IMR-90 (cell line): Measurements from ENCODE around the gene DPPA3. TPM values are rescaled to one million over a fixed set of nuclear protein-coding genes. Genes with fewer than 3 reads are reported as not detected.

Source experiments
- ATAC-seq: fragments of 200-7000 bp; cut with Tn5 transposase; 2 replicates; pipeline ENCODE4 v1.9.1; 2020; ENCODE audit warnings: low read depth, mild to moderate bottlenecking, moderate library complexity
- BruUV-seq: library from RNA; stranded (reverse); fragments of 400-500 nt; replicated peaks from 2 replicates; lab custom pipeline; 2021; lab: Mats Ljungman, UMichigan
- CTCF ChIA-PET: fragments of 300-600 bp; formaldehyde crosslinking; extraction: SDS; loops from one replicate; lab custom pipeline; 2021; ENCODE audit warnings: antibody characterized with exemption; lab: Yijun Ruan, JAX
- POLR2A ChIA-PET: fragments of 300-600 bp; sonication (Branson Sonifier 250); formaldehyde crosslinking; loops from one replicate; lab custom pipeline; 2022; ENCODE audit warnings: antibody characterized with exemption; ENCODE audit not compliant: unreplicated experiment; lab: Charles Lee
- DNase-seq: peaks from one replicate; pipeline ENCODE4 v3.0.0; 2013
- H2AFZ ChIP-seq: replicated peaks from 2 replicates; pipeline ENCODE3; 2013; ENCODE audit warnings: low read length, mild to moderate bottlenecking; ENCODE audit not compliant: poor library complexity
- H2AK5ac ChIP-seq: 2 replicates; pipeline ENCODE4 v1.6.1; 2013; ENCODE audit warnings: low read depth, low read length, inconsistent platforms
- H2AK9ac ChIP-seq: replicated peaks from 2 replicates; pipeline ENCODE3; 2013; ENCODE audit warnings: mild to moderate bottlenecking, low read depth, low read length, moderate library complexity; ENCODE audit not compliant: poor library complexity
- H2BK120ac ChIP-seq: 2 replicates; pipeline ENCODE4 v1.6.1; 2013; ENCODE audit warnings: low read depth, low read length, inconsistent platforms
- H2BK15ac ChIP-seq: 3 replicates; pipeline ENCODE4 v1.6.1; 2013; ENCODE audit warnings: low read depth, low read length, inconsistent platforms
- H2BK20ac ChIP-seq: 2 replicates; pipeline ENCODE4 v1.6.1; 2013; ENCODE audit warnings: low read depth, mild to moderate bottlenecking, inconsistent platforms, low read length, moderate library complexity
- H2BK5ac ChIP-seq: 2 replicates; pipeline ENCODE4 v1.6.1; 2013; ENCODE audit warnings: mild to moderate bottlenecking, low read depth, low read length, inconsistent platforms; ENCODE audit not compliant: poor library complexity, severe bottlenecking
- H3K14ac ChIP-seq: replicated peaks from 2 replicates; pipeline ENCODE4 v1.6.1; 2013; ENCODE audit warnings: low read depth, low read length, inconsistent platforms
- H3K18ac ChIP-seq: 2 replicates; pipeline ENCODE4 v1.6.1; 2013; ENCODE audit warnings: low read depth, low read length, control low read depth
- H3K23ac ChIP-seq: 2 replicates; pipeline ENCODE4 v1.6.1; 2013; ENCODE audit warnings: low read depth, low read length, inconsistent platforms
- H3K27ac ChIP-seq: 2 replicates; pipeline ENCODE4 v1.5.1; 2013; ENCODE audit warnings: mild to moderate bottlenecking, control low read depth, low read length; ENCODE audit not compliant: insufficient read depth
- H3K27me3 ChIP-seq: 2 replicates; pipeline ENCODE4 v1.6.1; 2013; ENCODE audit warnings: low read length; ENCODE audit not compliant: control insufficient read depth, insufficient read depth
- H3K36me3 ChIP-seq: 2 replicates; pipeline ENCODE4 v1.6.1; 2013; ENCODE audit warnings: low read length, mixed read lengths; ENCODE audit not compliant: control insufficient read depth, insufficient read depth
- H3K4ac ChIP-seq: 2 replicates; pipeline ENCODE4 v1.6.1; 2013; ENCODE audit warnings: low read depth, low read length, inconsistent platforms
- H3K4me1 ChIP-seq: 2 replicates; pipeline ENCODE4 v1.6.1; 2013; ENCODE audit warnings: low read length, mixed read lengths; ENCODE audit not compliant: control insufficient read depth, insufficient read depth
- H3K4me2 ChIP-seq: 2 replicates; pipeline ENCODE4 v1.6.1; 2013; ENCODE audit warnings: low read depth, mild to moderate bottlenecking, control low read depth, low read length, moderate library complexity
- H3K4me3 ChIP-seq: 2 replicates; pipeline ENCODE4 v1.5.1; 2013; ENCODE audit warnings: low read depth, mild to moderate bottlenecking, control low read depth, low read length, moderate library complexity; ENCODE audit not compliant: insufficient read depth
- H3K56ac ChIP-seq: 2 replicates; pipeline ENCODE4 v1.6.1; 2013; ENCODE audit warnings: low read length, inconsistent platforms; ENCODE audit not compliant: insufficient read depth; ENCODE audit errors: extremely low read depth
- H3K79me1 ChIP-seq, 2 experiments: 2 replicates each; pipeline ENCODE4 v1.6.1; 2013; ENCODE audit warnings: low read length in 2 of 2, inconsistent platforms in 1 of 2, low read depth in 1 of 2
- H3K9ac ChIP-seq: 2 replicates; pipeline ENCODE4 v1.6.1; 2013; ENCODE audit warnings: low read depth, low read length, control low read depth
- H3K9me1 ChIP-seq: 2 replicates; pipeline ENCODE4 v1.6.1; 2013; ENCODE audit warnings: low read length, inconsistent platforms; ENCODE audit not compliant: insufficient read depth
- H3K9me3 ChIP-seq: 2 replicates; pipeline ENCODE4 v1.6.1; 2013; ENCODE audit warnings: low read length; ENCODE audit not compliant: control insufficient read depth, insufficient read depth
- H4K20me1 ChIP-seq: 2 replicates; pipeline ENCODE4 v1.6.1; 2013; ENCODE audit warnings: low read length, inconsistent platforms; ENCODE audit not compliant: insufficient read depth
- H4K5ac ChIP-seq: 2 replicates; pipeline ENCODE4 v1.6.1; 2013; ENCODE audit warnings: mild to moderate bottlenecking, low read depth, low read length, control low read depth
- H4K8ac ChIP-seq, 2 experiments: 2 replicates each; pipeline ENCODE4 v1.6.1; 2013; ENCODE audit warnings: low read depth in 2 of 2, low read length in 2 of 2, control low read depth in 1 of 2, inconsistent platforms in 1 of 2
- H4K91ac ChIP-seq: 2 replicates; pipeline ENCODE4 v1.6.1; 2013; ENCODE audit warnings: low read depth, low read length, inconsistent platforms; ENCODE audit not compliant: insufficient read depth
- CTCF ChIP-seq: conservative IDR thresholded peaks from 2 replicates; pipeline ENCODE4 v1.5.1; 2012; ENCODE audit warnings: mild to moderate bottlenecking, low read depth, low read length, improper control_type of control experiment
- FOS ChIP-seq: fragments of 150-350 bp; IDR thresholded peaks from 2 replicates; pipeline ENCODE4 v1.6.1; 2016; ENCODE audit warnings: low read depth, low read length
- MAFK ChIP-seq: IDR thresholded peaks from 2 replicates; pipeline ENCODE4 v1.6.1; 2012; ENCODE audit warnings: low read depth, low read length, improper control_type of control experiment
- MXI1 ChIP-seq: IDR thresholded peaks from 2 replicates; pipeline ENCODE4 v1.6.1; 2012; ENCODE audit warnings: low read depth, mild to moderate bottlenecking, low read length, moderate library complexity, borderline replicate concordance
- NFE2L2 ChIP-seq: fragments of 150-350 bp; IDR thresholded peaks from 2 replicates; pipeline ENCODE4 v1.6.1; 2016; ENCODE audit warnings: low read depth, mild to moderate bottlenecking, low read length
- POLR2A ChIP-seq: IDR thresholded peaks from 2 replicates; pipeline ENCODE4 v1.6.1; 2012; ENCODE audit warnings: mild to moderate bottlenecking, low read depth, low read length
- RCOR1 ChIP-seq: IDR thresholded peaks from 2 replicates; pipeline ENCODE4 v1.6.1; 2012; ENCODE audit warnings: mild to moderate bottlenecking, low read length, improper control_type of control experiment; ENCODE audit not compliant: insufficient replicate concordance
- SMC3 ChIP-seq: fragments of 150-350 bp; IDR thresholded peaks from 2 replicates; pipeline ENCODE4 v1.6.1; 2016; ENCODE audit warnings: low read depth, mild to moderate bottlenecking, antibody characterized with exemption, low read length, moderate library complexity
- WGBS, 2 experiments: methylation state at CpG; one replicate each; pipeline versions ENCODE4 v1.1.5 to v1.1.7; 2013; ENCODE audit warnings: missing lambda C conversion rate in 2 of 2; ENCODE audit not compliant: insufficient read length in 1 of 2; ENCODE audit errors: extremely low coverage in 2 of 2; 5-methylcytosine and 5-hydroxymethylcytosine counted together
- dilution Hi-C: fragments of 300-500 bp; cut with HindIII; formaldehyde crosslinking; loops from one replicate; pipeline ENCODE4 v1.14.3; 2018; ENCODE audit warnings: low sequenced_read_pairs; ENCODE audit not compliant: unreplicated experiment
- in situ Hi-C: fragments of 300-500 bp; cut with MboI; formaldehyde crosslinking; loops from 3 replicates; pipeline ENCODE4 v1.14.3; 2019; ENCODE audit warnings: low sequenced_read_pairs, inconsistent platforms, mixed read lengths
- intact Hi-C: fragments of 100-400 bp; cut with micrococcal nuclease; formaldehyde crosslinking; loops from 2 replicates; pipeline ENCODE4 v1.10.0; 2022
- polyA plus RNA-seq, 3 experiments: library from polyadenylated mRNA; depleted of rRNA; stranded (reverse); fragments of >200 nt; gene quantifications; 2 replicates each; pipeline ENCODE4 v1.2.3, GENCODE V29; 2012; ENCODE audit warnings: low replicate concordance in 1 of 3
- total RNA-seq: library from RNA; depleted of rRNA; stranded (reverse); fragments of >200 nt; gene quantifications from 2 replicates; pipeline ENCODE4 v1.2.3, GENCODE V29; 2012

Gene DPPA3
- total and polyA plus RNA-seq, 2 of the 4 experiments (the other 2 are of a cell fraction): not detected

GRCh38 chr12:7666595-7666994 is 44.6 kb upstream of the DPPA3 start:
- H3K9me3 ChIP-seq: no peaks in the 10 kb centered on the region
- H3K18ac ChIP-seq: no peak overlapping the region
- no peak overlapping the region for H2AK9ac ChIP-seq
- H3K4me2 ChIP-seq: no peak overlapping the region
- no peak for DNase-seq
- no peak for TF ChIP-seq CTCF
- no peak for TF ChIP-seq NFE2L2
- TF ChIP-seq MAFK: no peak
- no peak for TF ChIP-seq RCOR1
- TF ChIP-seq SMC3: no peak
- no peak for TF ChIP-seq FOS
- TF ChIP-seq MXI1: no peak
- no peak for TF ChIP-seq POLR2A
- H4K5ac ChIP-seq: no peak overlapping the region
- WGBS, 2 experiments: no CpG with 5 or more reads among the region's 5 CpGs
- H2BK120ac ChIP-seq: no peak overlapping the region
- ATAC-seq: no peak
- no peaks in the 10 kb centered on the region for H3K27me3 ChIP-seq
- no peak overlapping the region for H2BK15ac ChIP-seq
- ChIA-PET CTCF (interaction anchor here (0.6 to 0.9 kb wide), 2 partner anchors 16 to 26 kb away, joined by 3 read pairs; no protein-coding TSS in a partner anchor), POLR2A (no interaction called here)
- no peak overlapping the region for H3K23ac ChIP-seq
- H4K8ac ChIP-seq: no peak overlapping the region
- H3K4me1 ChIP-seq: no peaks in the 10 kb centered on the region
- intact Hi-C loops (no loop called here), in situ Hi-C loops (no loop called here), dilution Hi-C loops (no loop called here)
- no peaks in the 10 kb centered on the region for H3K36me3 ChIP-seq
- H3K56ac ChIP-seq: no peak overlapping the region
- H2BK20ac ChIP-seq: no peak overlapping the region
- BruUV-seq: no TSS peak
- H3K4ac ChIP-seq: no peak overlapping the region
- H3K14ac ChIP-seq: no peak overlapping the region
- no peak overlapping the region for H2AK5ac ChIP-seq
- no peak overlapping the region for H2BK5ac ChIP-seq
- H3K9me1 ChIP-seq: no peaks in the 10 kb centered on the region
- no peak overlapping the region for H3K4me3 ChIP-seq
- no peaks in the 10 kb centered on the region for H4K20me1 ChIP-seq
- no peak overlapping the region for H4K91ac ChIP-seq
- H3K27ac ChIP-seq: no peak overlapping the region
- no peak overlapping the region for H2AFZ ChIP-seq
- H3K9ac ChIP-seq: no peak overlapping the region
- H3K79me1 ChIP-seq: no peaks in the 10 kb centered on the region
